ENCODE data around the gene SLC25A6. TPM values are rescaled to one million over a fixed set of nuclear protein-coding genes. Genes with fewer than 3 reads are reported as not detected.

The SLC25A6 gene
- total and polyA plus RNA-seq, 9 of the 15 experiments (the other 6 are each of a cell fraction or from before 2014, with no cell fraction given) = 24.6 to 330 (median 129) TPM

GRCh38 chrX:1400049-1400448 lies 8.1 kb upstream of the SLC25A6 start:
- DNase-seq (ENCODE audit: extremely low read depth in 1 of 4, low spot score in 3 of 4) = no peak
- Histone ChIP-seq H3K4me1 (replicated peaks in 1 of 2; ENCODE audit: control insufficient read depth in 2 of 2, insufficient read depth in 2 of 2, low read length in 2 of 2) (peaks cover 2 to 15% of the 10 kb centered on the region in 2 experiments; a peak in 3 of 5 replicates), H3K4me2 (ENCODE audit: insufficient read depth, low read length) (no peak overlapping the region), H3K9ac (ENCODE audit: insufficient read depth in 1 of 2, low read depth in 2 of 2, low read length in 2 of 2) (no peak overlapping the region), H3K4me3 (no peak overlapping the region), H3K27ac (ENCODE audit: extremely low read depth, low read depth, low read length) (no peak overlapping the region), H3K36me3 (ENCODE audit: control insufficient read depth, insufficient read depth, low read length) (peaks cover 16% of the 10 kb centered on the region; the same call in 1 of the 3 replicates), H3K27me3 (ENCODE audit: control insufficient read depth in 2 of 2, insufficient read depth in 2 of 2, low read length in 2 of 2) (no peaks in the 10 kb centered on the region), H4K20me1 (replicated peaks; ENCODE audit: control insufficient read depth, insufficient read depth, low read length) (no peaks in the 10 kb centered on the region), H2AFZ (ENCODE audit: low read depth, low read length) (no peak overlapping the region), H3K9me1 (ENCODE audit: control insufficient read depth, insufficient read depth, low read length) (no peaks in the 10 kb centered on the region), H3K79me2 (ENCODE audit: control insufficient read depth, insufficient read depth, low read length) (no peaks in the 10 kb centered on the region), H3K9me3 (replicated peaks; ENCODE audit: control insufficient read depth, insufficient read depth, low read depth, low read length) (no peaks in the 10 kb centered on the region)
- intact Hi-C loops (cut with micrococcal nuclease) = no loop called here
- ChIA-PET POLR2A (no interaction called here), CTCF (ENCODE audit: low intra/inter-chr PET ratio) (no interaction called here)
- no peak for FAIRE-seq
- WGBS (ENCODE audit: insufficient coverage, low coverage, missing lambda C conversion rate) = 93% methylated on average over 10 of the region's 12 CpGs
- no TSS peak for BruUV-seq (replicated peaks)
- no peak for ATAC-seq
- in situ Hi-C loops (cut with MboI) = no loop called here
- TF ChIP-seq MEF2A (IDR thresholded peaks at IDR 0.05; ENCODE audit: control insufficient read depth, low read depth, low read length) = no peak
- no peak for TF ChIP-seq ZBTB34 (CRISPR knock-in tag; IDR thresholded peaks at IDR 0.05)
- no peak for TF ChIP-seq ELK1 (CRISPR knock-in tag; IDR thresholded peaks at IDR 0.05)
- TF ChIP-seq ESRRB (CRISPR knock-in tag; IDR thresholded peaks at IDR 0.05; ENCODE audit: borderline replicate concordance) = no peak
- no peak for TF ChIP-seq ZNF655 (CRISPR knock-in tag; IDR thresholded peaks at IDR 0.05)
- TF ChIP-seq ZSCAN32 (CRISPR knock-in tag; IDR thresholded peaks at IDR 0.05) = no peak
- no peak for TF ChIP-seq MGA (IDR thresholded peaks at IDR 0.05)

Measured in K562 (cell line).